Peyer's patch (tissue), 4 donors: Measurements from ENCODE around the gene FLNA.

Source experiments
- POLR2A ChIP-seq, 2 donors: fragments of 450-650 bp; IDR thresholded peaks; one replicate each; pipeline ENCODE4 v1.5.1; 2017; ENCODE audit warnings: antibody characterized with exemption in 2 of 2, mild to moderate bottlenecking in 2 of 2, moderate library complexity in 2 of 2
- TF ChIP-seq, protein P1 (sequence below), 6 experiments: fragments of 450-650 bp in 4 of 6; fragments of 200-600 bp in 2 of 6; sonication (generic) in 1 of 6; IDR thresholded peaks; one replicate each; pipeline ENCODE4 v1.5.1; 2017 to 2019; ENCODE audit warnings: antibody characterized with exemption in 6 of 6, mild to moderate bottlenecking in 3 of 6, moderate library complexity in 1 of 6

DNA sequence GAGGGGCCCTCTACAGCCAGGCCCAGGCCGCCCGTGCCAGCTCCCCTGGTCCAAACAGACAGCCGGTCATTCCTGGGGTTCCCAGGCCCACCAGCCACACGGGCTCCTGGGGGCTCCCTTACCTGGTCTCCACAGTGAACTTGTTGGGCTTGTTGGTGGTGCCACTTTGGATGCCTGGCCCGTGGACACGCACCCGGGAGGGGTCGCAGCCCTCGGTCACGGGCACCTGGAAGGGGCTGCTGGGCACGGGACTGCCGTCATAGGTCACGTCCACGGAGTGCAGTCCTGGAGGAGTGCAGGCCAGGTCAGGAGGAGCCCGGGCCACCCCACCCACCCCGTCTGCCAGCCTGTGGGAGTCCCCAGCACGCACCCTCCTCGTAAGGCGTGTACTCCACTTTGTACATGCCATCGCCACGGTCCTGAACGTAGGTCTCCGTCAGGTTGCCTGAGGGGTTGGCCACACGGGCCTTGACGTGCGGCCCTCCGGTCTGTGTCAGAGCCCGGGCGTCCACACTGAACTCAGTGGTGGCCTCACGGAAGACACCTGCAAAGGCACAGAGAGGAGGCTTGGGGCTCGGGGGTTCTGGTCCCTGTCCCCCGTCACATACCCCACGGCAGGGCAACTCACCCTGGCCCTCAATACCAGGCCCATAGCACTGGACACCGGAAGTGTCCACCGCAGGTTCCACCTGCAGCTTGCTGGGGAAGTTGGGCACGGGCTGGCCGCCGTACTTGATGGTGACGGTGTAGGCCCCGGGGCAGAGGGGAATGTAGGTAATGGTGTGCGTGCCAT is 14.9 kb downstream of the FLNA start:
- TF ChIP-seq, protein P1, sequence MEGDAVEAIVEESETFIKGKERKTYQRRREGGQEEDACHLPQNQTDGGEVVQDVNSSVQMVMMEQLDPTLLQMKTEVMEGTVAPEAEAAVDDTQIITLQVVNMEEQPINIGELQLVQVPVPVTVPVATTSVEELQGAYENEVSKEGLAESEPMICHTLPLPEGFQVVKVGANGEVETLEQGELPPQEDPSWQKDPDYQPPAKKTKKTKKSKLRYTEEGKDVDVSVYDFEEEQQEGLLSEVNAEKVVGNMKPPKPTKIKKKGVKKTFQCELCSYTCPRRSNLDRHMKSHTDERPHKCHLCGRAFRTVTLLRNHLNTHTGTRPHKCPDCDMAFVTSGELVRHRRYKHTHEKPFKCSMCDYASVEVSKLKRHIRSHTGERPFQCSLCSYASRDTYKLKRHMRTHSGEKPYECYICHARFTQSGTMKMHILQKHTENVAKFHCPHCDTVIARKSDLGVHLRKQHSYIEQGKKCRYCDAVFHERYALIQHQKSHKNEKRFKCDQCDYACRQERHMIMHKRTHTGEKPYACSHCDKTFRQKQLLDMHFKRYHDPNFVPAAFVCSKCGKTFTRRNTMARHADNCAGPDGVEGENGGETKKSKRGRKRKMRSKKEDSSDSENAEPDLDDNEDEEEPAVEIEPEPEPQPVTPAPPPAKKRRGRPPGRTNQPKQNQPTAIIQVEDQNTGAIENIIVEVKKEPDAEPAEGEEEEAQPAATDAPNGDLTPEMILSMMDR (IDR thresholded peaks at IDR 0.05) = no peak
- TF ChIP-seq POLR2A (IDR thresholded peaks at IDR 0.05) = no peak
